Fibroblast of mammary gland (primary cell): ENCODE data around the gene SNX22.

Experiments used
- DNase-seq: peaks from one replicate; pipeline ENCODE4 v3.0.0-alpha.2; 2010; ENCODE audit warnings: low read depth
- H3K4me3 ChIP-seq: 2 replicates; pipeline ENCODE4 v1.5.1; 2011; ENCODE audit warnings: low read depth, mild to moderate bottlenecking, low read length, moderate library complexity; ENCODE audit not compliant: control insufficient read depth
- TF ChIP-seq, protein P1 (sequence below): conservative IDR thresholded peaks from 2 replicates; pipeline ENCODE4 v1.5.1; 2011; ENCODE audit warnings: low read depth, low read length, inconsistent platforms; ENCODE audit not compliant: control insufficient read depth, insufficient read depth

SNX22 gene

DNA sequence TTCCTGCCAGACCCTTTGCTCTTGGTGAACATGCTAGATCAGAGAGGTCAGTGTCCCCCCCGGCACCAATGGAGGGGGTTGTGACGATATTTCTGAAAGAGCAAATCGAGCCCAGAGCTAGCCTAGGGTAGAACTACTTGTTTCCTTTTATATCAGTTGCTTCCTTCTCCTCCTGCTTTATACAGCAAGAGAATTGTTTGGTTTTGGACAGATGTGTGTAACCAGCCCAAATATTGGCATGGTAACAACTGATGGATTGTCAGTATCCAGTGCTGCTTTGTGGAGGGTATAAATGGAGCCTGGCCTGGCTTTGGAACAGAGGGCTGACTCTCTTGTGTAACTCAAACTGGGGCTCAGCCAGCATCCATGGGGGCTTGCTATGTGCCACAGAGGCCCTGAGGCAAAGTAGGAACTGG lies 28.6 kb upstream of the SNX22 start:
- TF ChIP-seq, protein P1, sequence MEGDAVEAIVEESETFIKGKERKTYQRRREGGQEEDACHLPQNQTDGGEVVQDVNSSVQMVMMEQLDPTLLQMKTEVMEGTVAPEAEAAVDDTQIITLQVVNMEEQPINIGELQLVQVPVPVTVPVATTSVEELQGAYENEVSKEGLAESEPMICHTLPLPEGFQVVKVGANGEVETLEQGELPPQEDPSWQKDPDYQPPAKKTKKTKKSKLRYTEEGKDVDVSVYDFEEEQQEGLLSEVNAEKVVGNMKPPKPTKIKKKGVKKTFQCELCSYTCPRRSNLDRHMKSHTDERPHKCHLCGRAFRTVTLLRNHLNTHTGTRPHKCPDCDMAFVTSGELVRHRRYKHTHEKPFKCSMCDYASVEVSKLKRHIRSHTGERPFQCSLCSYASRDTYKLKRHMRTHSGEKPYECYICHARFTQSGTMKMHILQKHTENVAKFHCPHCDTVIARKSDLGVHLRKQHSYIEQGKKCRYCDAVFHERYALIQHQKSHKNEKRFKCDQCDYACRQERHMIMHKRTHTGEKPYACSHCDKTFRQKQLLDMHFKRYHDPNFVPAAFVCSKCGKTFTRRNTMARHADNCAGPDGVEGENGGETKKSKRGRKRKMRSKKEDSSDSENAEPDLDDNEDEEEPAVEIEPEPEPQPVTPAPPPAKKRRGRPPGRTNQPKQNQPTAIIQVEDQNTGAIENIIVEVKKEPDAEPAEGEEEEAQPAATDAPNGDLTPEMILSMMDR, result no peak
- H3K4me3 ChIP-seq, result no peak overlapping the region
- DNase-seq, result no peak

DNA sequence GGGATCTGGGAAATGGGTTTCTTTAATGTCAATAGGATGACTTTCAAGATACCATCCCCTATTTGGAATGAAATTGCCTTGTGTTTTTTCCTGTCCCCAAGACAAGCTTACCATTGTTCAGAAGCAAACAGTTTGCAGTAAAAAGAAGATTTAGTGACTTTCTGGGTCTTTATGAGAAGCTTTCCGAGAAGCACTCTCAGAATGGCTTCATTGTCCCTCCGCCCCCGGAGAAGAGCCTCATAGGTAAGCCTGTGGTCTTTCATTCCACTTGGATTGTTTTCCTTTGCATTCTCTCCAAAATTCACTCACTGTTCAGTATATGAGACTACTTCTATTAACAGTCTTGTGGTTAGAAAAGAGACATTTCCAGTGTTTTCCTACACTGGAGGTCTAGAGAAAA lies 25.6 kb upstream of the SNX22 start:
- TF ChIP-seq, protein P1, result no peak
- DNase-seq, result no peak
- H3K4me3 ChIP-seq, result no peak overlapping the region

DNA sequence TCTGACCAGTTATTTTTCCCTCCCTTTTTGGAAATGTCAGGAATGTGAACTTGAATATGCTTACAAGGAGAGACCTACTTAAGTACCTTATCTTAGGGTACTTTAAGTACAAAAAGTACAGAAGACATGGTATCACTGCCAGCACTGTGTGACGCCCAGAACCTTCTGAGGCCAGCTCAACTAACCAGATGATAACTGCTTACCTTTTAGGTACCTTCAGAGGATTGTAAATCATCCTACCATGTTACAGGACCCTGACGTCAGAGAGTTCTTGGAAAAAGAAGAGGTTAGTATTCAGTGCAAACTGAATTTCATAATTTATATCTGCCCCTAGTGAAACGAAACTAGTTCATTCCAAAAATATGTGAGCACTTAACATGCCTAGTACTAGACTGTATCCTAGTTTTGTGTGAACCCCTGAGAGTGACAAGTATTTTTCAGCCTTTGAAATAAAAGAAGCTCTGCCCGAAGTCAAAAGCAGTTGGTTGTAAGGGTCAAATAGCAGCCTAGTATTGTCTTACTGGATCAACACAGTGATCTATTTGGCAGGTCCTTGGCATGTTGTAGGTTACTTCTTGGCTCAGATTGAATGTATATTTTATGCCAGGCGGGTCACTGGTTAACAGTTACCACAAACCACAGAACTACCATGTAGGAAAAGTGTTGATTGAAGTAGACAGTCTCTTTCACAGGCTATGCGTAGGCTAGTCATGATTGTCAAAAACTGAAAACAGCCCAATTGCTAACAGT lies 23.8 kb upstream of the SNX22 start:
- H3K4me3 ChIP-seq, result no peak overlapping the region
- TF ChIP-seq, protein P1, result no peak
- no peak for DNase-seq

DNA sequence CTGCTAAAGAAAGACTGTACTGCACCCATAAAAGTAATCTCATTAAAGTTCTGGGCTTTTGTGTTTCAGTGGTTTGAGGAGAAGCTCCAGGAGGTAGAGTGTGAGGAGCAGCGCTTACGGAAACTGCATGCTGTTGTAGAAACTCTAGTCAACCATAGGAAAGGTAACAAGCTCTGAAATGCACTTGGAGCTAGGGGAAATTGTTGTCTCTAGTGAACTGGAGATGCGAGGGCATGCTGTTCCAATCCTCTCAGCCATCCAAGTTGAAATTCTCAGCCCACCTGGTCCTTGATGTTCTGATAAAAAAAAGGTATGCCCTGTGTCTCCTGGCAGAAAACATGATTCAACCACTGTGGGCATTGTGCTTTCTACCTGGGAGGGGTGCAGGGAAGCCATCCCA lies 21.4 kb upstream of the SNX22 start:
- no peak overlapping the region for H3K4me3 ChIP-seq
- TF ChIP-seq, protein P1, result no peak
- DNase-seq, result no peak

DNA sequence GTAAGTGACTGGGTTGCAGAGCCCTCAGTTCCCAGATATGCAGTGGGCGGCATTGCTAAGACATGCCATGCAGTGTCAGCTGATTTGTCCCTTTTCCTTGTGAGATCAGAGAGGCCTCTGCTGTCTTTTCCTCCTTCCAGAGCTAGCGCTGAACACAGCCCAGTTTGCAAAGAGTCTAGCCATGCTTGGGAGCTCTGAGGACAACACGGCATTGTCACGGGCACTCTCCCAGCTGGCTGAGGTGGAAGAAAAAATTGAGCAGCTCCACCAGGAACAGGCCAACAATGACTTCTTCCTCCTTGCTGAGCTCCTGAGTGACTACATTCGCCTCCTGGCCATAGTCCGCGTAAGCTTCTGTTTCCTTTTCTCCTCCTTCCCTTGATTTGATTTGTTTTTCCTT lies 20.0 kb upstream of the SNX22 start:
- TF ChIP-seq, protein P1, result no peak
- no peak overlapping the region for H3K4me3 ChIP-seq
- no peak for DNase-seq

DNA sequence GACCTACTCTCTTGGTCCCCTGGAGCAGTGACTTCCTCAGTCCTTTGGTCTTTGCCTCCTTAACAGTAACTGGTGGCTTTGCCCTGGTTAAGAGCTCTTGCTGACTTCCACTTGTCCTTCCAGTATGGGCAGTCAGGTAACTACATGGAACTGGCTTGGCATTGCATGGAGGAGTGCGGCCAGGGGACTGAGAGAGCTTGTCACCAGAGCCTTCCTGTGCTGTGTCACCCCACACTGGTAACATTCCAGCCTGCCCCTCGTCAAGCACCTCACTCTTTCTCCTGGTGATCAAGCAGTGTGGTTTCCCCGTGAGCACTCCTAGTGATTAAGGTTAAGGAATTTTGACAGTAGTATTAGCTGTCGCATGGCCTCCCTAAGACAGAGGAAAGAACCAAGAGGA lies 19.3 kb upstream of the SNX22 start:
- no peak for DNase-seq
- TF ChIP-seq, protein P1, result no peak
- H3K4me3 ChIP-seq, result no peak overlapping the region
